ENCODE results near the gene NBEA.
"Not testable (repeated sequence)": the region's sequence is repeated elsewhere in the genome, so short reads cannot be mapped to it uniquely, and the experiment has no call there.

NBEA gene

DNA sequence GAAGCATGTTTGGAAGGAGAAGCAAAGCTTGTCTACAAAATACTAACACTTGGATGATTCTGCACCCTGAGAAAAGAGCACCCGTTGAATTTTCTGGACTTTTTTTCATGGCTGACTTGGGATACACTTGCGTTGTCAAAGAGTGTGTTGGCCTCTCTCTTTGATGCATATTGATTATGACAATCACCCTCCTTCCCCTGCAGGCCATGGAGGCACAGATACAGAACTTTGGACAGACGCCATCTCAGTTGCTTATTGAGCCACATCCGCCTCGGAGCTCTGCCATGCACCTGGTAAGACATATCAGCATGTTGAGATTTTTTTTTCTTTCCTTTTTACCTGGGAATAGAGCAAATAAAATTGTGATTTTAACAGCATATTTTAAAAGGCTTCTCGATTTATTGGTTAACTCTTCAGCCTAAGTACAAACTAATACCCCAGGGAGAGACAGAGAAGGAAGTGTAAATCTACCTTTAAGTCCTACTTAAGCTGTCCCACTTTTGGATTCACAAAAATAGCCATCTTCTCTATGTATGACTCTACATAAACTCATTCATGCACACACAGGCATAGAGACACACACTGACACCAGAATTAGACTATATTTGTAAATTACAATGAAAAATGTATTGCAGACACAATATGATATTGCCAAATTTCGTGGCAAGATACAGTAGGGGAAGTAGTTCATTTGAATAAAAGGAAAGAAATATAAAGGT is 704.1 kb downstream of the NBEA start:
- no peak for DNase-seq (ENCODE audit: low read depth in 2 of 2)

DNA sequence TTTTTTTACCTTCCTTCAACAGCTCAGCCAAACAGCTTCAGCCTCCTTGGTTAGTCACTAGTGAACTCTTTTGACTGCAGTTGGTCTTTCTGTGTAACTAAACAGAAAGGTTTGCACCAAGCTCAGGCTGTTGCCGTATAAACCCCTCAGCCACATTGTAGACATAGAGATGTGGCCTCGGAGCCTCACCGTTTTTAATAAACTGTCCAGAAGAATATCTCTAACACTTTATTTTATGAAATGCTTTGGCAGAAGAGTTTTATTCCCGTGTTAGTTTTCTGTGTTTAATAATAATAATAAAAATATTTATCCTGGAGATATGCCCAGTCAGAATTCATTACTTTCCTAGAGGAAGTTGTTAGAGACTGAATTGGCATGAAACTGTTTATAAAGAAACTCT is 706.1 kb downstream of the NBEA start:
- DNase-seq (ENCODE audit: low read depth in 2 of 2) = no peak

DNA sequence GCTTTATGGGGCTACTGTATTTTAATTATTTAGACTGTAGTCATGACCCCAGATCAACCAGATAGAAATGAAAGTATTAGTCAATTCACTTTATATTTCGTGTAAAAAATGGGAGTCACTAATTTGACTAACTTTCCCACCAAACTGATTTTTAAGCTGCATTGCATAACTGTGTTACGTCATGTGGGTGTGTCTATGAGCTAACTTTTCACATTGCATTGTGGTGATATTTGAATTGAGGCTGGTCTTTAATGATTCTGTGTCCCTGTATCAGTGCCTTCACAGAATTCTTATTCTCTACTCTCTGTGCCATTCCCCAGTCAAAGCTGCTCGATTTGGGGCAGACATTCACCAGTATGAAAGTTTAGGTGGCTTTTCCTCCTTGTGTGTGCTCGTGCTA is 707.1 kb downstream of the NBEA start:
- no peak for DNase-seq (ENCODE audit: low read depth in 2 of 2)

DNA sequence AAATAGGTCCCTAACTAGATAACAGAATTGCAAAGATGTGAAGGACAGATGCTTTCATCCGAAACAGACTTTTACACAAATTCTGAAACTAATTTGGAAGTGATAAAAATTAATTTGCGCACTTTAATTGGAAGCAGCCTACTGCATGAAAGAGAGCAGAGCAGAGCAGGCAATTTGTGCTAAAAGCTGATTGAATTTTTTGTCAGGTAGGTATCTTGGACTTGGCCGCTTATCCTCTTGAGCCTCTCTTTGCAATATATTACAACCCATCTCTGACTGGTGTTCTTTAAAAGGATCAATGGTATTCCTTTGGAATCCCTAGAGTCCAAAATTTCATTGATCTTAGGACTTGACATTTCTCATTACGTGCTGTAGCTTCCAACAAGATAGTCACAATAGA is 717.7 kb downstream of the NBEA start:
- no peak for DNase-seq (ENCODE audit: low read depth in 2 of 2)

DNA sequence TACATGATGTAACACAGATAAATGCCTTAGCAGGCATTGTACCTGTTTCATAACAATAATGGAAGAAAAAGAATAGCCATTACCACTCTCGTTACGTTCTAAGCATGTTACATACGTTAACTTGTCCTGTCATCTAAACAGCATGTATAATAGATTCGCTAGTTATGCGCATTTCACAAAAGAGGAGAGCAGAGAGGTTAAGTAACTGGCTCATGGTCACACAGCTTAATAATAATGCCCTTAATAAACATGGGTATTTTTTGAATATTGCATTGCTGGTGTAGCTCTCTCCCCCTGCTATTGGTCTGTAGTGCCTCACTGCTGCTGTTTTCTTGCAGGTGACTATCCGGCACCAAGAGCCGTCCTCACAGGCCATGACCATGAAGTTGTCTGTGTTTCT is 722.7 kb downstream of the NBEA start:
- DNase-seq (ENCODE audit: low read depth in 2 of 2) = no peak

DNA sequence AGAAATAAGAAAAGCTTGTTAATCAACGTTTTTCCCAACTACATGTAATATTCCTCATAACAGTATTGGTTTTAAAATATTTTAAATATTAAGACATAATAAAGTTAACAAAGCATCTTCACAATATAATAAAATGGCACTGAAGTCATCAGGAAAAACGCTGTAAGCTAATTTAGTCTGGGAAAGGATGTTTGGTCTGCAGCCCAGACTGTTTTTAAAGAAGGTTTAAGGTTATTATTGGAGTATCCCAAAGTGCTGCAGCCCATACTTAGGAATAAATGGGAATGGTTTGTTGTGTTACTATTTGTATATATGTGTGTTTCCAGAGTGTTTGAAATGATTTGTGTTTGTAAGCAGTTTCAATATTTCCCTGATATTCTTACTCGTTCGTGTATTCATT is 727.3 kb downstream of the NBEA start:
- DNase-seq (ENCODE audit: low read depth in 2 of 2) = no peak

DNA sequence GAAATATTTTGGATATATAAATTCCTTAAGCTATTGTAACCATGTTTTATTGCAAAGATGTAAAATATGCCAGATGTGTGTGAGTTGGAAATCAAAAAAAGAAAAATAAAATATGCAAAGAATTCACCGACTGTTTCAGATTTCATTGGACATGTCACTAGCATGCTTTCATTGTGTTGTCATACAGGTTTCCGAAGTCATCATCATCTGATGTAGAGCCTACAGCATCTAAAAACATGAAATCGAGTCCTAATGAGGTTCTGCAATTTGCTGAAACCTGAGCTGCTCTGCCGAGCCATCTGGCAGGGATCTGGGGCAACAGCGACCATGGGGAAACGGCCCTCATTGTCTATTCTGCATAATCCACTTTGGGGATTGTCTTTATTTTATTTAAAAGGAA is 730.5 kb downstream of the NBEA start:
- peak; percentile 82 to 83 for DNase-seq (ENCODE audit: low read depth in 2 of 2)

DNA sequence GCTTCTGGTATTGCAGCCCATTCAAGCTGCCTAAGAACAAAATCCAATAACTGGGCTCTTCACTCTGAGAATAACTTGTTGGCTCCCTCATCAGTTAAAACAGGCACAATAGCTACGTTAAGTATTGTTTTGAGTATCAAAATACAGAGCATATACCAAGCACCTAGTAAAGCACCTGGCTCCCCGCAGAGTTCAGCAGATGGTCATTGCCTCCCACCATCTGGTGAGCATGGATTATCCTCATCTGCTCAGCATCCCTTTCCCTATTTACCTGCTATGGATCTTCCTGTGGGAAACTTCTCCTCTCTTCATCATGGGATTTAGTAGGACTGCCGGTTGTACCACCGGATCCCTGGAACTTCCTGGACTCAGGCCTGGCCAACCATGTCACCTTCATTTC is 733.6 kb downstream of the NBEA start:
- no peak for DNase-seq (ENCODE audit: low read depth in 2 of 2)

DNA sequence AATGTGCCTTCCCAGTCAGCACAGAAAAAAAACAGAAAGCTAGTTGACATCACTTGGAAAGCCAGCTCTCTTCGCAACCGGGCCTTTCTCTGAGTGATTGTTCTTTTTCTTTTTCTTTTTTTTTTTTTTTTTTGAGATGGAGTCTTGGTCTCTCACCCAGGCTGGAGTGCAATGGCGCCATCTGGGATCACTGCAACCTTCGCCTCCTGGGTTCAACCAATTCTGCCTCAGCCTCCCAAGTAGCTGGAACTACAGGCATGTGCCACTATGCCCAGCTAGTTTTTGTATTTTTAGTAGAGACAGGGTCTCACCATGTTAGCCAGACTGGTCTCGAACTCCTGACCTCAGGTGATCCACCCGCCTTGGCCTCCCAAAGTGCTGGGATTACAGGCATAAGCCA is 735.8 kb downstream of the NBEA start:
- DNase-seq (ENCODE audit: low read depth in 2 of 2) = not testable (repeated sequence)

DNA sequence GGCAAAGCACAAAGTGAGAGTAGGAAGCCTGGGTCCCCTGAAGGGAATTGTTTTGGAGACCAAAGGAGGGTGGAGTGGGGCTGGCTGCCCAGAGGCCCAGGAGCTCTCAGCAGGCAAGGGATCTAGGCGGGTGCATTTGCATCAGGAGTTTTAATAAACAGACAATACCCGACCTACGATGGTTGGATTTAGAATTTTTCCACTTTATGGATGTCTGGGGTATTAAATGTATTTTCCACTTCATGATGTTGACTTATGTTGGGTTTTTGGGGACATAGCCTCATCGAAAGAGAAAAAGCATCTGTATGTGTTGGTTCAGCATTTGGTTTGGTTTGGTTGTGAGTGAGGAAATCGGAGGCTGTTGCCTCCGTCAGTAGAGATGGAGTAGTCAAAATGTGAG is 739.6 kb downstream of the NBEA start:
- no peak for DNase-seq (ENCODE audit: low read depth in 2 of 2)

DNA sequence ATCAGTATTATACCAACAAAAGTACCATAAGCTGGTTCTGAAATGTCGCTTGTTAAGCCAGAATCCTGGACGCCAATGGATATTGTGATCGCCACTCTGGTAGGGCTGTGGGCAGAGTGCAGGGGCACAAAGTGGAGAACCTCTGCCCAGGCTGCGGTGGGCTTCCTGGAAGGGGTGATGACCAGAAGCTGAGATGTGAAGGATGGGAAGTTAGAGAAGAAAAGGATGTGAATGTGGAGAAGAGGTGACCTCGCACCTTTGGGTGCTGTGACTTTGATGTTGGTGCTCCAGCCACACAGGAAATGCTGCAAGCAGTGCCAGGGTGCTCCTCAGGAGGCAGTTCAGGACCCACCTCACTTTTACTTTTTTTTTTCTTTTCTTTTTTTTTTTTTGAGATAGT is 742.4 kb downstream of the NBEA start:
- no peak for DNase-seq (ENCODE audit: low read depth in 2 of 2)

DNA sequence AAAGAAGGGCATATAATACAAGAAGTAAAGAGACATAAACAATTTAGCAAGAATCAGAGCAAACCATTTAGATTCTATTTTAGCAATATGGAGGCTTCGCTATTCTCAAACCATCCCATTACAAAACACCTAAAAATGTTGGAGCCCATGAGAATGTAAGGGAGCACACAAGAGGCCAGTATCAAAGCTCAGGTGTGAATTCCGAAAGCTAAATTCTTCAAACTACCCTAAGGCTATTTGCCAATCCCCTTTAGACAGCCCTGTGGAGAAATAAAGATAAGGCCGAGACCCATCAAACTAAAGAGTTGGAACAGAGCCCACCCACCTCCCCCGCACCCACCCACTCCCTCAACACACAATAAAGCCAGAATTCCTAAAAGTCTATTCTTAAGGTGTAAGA is 745.3 kb downstream of the NBEA start:
- no peak for DNase-seq (ENCODE audit: low read depth in 2 of 2)

DNA sequence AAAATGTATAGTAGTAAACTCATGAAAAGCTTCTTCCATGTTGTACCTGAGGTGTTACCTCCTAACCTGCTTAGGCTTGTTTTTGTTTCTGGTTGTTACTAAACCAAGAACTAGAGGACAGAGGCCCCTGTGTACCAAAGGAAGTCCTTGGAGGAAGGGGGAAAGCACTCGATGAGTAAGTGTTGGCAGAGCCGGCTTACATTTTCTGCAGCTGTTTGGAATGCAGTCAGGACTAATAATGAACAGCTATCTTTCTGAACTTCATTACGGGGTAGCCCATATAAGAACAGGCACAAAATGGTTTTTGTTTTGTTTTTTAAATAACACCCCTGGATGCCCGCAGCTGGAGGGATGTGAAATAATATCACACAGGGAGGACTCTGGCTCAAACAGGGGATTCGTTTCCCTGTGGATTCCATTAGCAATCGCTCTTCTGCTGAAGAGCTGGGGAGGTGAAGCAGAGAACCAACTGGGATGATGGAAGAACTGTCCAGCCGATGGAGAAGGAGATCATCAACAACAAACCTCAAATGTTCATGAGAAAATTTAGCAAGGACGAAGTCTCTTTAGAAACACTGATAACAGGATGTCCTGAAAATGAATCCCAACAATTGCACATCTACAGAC is 748.6 kb downstream of the NBEA start:
- no peak for DNase-seq (ENCODE audit: low read depth in 2 of 2)

DNA sequence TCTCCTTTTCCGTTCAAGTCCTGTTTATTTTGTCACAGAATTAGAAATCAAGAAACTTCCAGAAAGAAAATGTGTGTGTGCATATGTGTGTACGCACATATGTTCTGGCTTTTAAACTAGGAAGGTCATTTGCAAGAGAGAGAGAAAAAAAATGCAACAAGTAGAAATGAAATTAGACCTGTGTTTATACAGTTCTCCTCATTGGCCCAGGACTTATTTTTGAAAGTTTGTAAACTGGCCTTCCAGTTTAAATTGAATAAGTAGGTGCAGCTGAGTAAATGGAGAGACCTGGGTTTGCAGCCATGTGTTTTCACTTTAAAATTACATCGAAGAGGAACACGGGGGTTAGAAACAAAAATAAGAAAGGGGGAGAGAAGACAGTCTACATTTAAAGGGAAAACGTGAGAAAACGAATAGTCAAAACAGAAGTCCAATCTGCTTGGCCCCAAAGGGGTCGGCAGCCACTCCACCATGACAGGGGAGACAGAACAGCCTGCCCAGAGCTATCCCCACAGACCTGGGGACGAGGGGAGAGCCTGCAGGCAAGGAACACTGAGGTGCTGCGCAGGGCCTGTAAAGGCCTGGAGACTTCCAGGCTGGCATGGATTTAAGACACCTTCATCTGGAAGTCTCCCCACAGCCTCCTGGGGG is 751.2 kb downstream of the NBEA start:
- DNase-seq (ENCODE audit: low read depth in 2 of 2) = no peak

DNA sequence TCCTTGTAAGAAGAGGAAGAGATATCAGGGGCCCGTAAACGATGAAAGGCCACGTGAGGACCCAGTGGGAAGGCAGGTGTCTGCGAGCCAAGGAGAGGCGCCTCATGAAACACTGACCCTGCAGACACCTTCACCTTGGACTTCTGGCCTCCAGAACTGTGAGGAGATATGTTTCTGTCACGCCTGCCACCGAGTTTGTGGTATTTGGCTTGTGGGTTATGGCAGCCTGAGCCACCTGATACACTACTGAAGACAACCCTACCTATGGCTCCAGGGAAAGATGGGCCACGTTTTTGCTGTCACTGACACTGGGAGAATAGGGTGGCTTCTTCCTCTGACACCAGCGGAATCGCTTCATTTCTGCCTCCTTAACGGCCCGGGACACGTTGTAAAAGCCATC is 752.0 kb downstream of the NBEA start:
- no peak for DNase-seq (ENCODE audit: low read depth in 2 of 2)

DNA sequence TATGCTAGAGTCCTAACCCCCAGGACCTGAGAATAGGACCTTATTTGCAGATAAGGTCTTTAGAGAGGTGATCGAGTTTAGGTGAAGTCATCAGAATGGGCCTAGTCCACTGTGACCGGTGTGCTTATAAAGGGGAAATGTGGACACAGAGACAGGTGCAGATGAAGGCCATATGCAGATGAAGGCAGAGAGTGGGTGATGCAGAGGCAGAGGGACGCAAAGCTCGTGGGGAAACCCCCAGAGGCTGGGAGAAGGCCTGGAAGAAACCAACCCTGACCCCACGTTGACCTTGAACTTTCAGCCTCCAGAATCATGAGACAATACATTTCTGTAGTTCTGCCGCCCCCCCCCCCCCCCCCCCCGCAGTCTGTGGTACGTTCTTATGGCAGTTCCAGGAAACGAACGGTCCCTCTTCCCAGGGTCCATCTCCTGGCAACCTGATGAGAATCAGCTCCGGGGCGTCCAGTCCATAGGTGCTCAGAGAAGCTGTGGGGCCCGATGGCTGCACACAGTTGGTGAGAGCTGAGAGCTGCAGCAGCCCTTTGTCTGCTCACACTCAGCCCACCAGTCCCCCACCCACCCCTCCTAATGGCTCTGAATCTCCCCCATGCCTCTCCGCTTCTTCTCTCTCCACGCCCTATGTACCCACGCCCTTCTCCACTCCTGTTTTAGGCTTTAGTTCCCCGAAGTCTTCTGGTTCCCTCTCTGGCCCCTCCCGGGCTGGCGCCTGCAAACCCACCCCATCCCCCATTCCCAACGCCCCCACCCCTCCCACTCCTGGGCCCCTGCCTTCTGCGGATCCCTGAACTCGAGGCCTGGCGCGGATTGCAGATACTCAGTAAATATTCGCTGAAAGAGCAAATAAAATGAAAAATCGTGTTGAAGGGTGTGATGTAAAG is 752.7 kb downstream of the NBEA start:
- no peak for DNase-seq (ENCODE audit: low read depth in 2 of 2)

DNA sequence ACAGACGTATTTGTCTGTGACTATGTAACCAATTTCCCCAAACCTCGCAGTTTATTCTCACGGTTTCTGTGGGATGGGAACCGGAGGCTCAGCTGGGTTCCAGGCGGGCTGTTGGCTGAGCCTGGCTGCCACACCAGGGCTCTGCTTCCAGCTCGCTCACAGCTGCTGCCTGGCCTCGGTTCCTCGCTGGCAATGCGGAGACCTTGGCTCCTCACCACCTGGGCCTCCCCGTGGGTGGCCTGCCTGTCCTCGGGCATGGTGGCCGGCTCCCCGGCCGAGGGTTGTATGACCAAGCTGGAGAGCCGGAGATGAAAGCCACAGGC is 753.3 kb downstream of the NBEA start:
- DNase-seq (ENCODE audit: low read depth in 2 of 2) = no peak

DNA sequence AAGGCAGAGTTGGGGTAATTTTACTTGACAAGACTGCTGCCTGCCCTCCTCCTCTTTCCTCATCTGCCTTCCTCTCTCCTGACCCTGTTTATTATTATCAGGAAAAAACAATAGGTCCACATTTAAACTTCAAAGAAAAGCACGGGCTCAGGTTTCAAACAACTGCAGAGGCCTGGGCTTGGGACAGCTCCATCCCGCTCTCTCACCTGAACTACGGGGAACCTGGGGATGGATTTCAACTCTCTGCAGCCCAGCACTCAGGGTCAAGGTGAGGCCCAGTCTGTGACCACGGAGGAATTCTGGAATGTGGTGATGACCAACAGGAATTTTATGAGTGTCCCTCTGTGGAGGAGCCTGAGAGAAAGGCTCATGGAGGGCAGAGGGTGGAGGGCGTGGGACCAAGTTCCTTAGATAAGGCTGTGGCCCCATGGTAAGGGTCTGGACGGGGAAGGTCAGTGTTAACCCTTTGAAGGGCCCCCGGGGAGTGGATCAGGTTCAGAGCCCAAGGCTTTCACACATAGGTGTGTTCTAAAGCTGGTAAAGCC is 755.2 kb downstream of the NBEA start:
- no peak for DNase-seq (ENCODE audit: low read depth in 2 of 2)

DNA sequence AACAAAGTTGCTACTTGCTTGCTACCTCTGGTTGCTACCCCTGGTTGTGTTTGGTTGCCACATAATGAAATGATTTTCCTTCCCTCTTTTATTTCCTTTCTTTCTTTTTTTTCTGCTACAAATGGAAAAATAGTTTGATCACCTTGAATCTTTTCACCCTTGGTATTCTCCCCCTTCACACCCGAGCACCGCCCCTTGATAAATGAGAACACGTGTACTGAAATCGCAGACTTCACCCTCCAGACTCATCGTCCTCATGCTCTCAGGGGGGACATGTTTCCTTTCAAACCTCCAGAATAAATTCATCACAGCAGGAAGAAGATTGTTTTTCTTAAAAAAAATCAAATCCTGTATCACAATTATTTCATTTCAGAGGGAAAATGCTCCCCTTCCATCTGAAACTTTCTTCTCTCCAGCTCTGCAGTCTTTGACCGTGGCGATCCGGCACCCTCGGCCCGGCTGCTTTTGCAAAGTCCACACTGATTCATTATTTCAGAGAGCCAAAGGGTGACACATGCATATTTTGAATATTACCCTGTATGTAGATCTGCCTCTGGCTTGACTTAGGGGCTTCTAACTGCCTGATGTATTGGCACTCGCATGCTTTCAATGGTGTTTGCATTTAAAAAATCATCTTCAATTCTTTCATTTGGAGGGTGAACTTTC is 757.0 kb downstream of the NBEA start:
- DNase-seq (ENCODE audit: low read depth in 2 of 2) = peak in 1 of 2 experiments; percentile 61

DNA sequence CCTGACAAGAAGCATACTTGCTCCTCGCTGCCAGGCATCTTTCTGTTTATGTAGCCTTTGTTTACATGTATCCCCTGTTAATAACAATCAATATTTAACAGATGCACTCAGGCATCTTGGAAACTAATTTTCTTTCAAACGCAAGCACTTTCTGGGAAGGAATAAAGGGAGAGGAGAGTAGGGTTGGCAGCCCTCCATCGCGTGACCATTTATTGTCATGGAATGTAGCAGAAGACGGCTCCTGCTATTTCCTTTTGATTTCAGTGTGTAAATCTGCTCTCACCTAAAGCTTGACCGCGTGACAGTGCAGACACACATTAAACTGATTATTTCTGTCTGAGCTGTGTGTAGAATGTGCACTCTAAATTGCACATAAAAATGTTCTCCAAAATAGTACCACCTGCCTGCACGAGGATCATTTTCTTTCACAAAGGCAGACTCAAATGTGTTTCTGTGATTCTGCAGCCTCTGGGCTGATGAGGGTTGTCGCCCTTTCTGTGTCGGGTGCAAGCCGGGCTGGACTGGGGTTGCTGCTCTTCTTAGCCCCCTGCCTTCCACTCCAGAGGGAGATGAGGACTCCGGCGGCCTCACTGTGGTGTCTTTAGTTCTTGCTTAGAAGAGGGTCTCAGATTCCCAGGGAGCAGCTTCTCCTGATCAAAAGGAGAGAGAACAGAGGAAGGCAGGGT is 757.9 kb downstream of the NBEA start:
- peak; percentile 90 to 91 for DNase-seq (ENCODE audit: low read depth in 2 of 2)

DNA sequence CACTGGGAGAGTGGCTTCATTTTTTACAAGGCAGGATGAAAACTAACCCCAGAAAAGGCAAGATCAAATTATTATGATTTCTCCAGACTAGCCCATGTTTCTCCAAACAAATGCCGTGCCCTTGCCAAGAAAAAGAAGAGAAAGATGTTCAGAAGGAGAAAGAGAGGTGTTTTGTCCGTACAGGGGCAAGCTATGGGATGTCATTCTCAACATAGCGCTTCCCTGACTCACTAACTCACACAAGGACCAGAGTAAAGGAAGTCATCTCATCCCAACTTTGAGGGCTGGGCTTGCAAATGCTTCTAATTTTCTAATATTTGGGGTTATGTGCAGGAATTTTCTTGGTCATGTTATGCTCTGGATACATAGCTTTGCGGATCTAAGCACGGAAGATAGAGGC is 758.6 kb downstream of the NBEA start:
- peak; percentile 88 to 91 for DNase-seq (ENCODE audit: low read depth in 2 of 2)
